ENCODE results near the gene SFXN1.

Gene SFXN1

DNA sequence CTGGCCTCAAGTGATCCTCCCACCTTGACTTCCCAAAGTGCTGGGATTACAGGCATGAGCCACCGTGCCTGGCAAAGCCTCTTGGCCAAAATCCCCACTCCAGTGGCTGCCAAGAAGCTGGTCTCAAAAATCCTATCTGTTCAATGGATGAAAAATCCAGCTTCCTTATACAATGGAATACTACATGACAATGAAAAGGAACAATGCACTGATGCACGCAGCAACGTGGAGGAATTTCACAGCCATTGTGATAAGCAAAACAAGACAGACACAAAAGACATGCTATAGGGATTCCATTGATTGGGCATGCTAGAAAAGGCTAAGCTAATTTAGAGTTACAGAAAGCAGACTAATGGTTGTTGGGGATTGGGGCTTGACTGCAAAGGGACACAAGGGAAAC lies 13.1 kb upstream of the SFXN1 start:
- no peak for FAIRE-seq

DNA sequence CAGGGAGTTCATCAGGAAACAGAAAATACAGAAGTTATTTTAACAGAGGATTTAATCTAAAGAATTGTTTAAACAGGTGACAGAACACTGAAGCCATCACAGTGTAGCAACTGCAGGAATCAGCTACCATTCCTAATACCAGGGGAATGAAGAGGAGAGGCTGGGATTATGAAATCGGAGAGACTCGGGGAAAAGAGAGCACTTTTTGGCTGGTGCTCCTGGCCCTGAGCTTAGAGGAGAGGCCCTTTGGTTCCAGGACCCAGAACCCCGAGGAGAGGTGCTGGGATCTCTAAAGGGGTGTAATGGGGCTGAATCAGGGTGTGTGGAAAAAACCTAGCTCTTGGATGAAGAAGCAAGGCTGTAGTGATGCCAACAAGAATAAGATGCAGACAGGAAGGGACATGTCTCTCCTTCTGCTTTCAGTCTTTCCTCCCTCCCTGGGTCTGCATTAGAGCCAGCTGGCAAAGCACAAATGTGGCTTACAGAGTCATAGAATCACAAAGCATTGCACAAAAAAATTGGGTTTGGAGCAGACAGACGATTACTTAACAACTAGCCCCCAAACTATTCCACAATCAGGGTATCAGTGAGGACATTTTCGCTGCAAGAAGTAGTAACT lies 11.6 kb upstream of the SFXN1 start:
- FAIRE-seq (no peak), DNase-seq (ENCODE audit: low spot score) (no peak)

More for the DNA sequence above, 13.1 kb upstream of the SFXN1 start:
- no peak for DNase-seq (ENCODE audit: low spot score)

DNA sequence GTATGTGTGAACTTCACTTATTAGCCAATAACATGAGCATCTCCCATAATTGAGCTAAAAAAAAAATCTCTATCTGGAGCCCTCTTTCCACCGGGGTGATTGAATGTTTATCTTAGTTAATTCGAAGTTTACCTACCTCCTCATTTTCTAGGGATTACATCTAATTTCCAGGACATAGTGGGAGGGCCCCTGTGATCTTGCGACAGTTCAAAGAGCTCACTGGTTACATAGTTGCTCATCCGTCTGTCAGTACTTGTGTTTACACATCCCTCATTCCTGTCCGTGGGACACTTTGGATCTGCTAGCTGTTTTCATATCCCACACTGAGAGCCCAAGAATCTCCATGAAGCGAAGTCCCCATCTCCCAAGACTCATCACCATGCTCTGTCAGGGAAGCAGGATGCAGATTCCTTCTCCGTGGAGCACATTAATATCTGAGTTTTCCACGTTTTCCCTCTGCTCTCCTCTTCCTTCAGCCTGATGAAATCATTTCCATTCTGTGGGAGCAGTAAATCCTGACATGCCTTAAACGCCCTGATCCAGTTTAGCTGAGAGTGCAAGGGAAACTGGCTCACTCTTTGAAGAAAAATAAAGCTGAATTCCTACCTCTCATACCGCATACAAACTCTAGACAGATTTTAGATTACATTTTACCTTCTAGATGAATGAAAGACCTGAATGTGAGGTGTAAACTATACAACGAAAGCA lies 10.2 kb upstream of the SFXN1 start:
- FAIRE-seq (no peak), DNase-seq (ENCODE audit: low spot score) (no peak)

DNA sequence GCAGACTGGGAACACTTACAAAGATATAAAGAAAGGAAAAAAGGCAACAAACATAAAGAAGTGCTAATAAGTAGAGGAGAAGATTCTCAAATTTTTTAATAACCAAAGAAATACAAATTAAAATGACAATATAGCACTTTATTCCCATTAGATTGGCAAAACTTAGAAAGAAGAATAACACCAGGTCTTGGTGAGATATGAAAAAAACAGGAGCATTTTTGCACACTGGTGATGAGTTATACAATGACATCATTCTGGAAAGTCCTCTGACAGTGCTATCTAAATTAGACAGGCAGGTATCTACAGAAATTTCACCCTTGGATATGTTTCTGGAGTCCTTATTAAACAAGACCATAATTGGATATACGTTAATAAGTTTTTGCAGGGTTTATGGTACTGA lies 9.5 kb upstream of the SFXN1 start:
- FAIRE-seq (no peak), DNase-seq (ENCODE audit: low spot score) (no peak)

DNA sequence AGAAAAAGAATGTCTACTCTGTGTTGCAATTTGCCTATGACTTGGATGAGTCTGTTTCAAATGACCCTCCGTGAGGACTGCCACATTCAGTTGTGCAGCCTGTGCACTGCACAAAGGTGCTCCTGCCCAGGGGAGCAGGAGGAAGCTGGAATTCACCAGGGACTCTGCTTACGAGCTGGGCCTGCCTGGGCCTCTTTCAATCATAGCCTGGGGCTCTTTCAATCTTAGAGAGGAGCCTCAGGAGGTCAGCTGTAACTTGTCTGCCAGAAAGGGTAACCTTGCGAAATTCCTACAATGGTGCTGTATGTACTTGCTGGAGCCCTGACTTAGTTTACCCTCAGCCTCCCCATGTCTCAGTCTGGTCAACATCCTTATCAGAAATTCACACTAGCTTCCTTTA lies 8.4 kb upstream of the SFXN1 start:
- FAIRE-seq (no peak), DNase-seq (ENCODE audit: low spot score) (no peak)

DNA sequence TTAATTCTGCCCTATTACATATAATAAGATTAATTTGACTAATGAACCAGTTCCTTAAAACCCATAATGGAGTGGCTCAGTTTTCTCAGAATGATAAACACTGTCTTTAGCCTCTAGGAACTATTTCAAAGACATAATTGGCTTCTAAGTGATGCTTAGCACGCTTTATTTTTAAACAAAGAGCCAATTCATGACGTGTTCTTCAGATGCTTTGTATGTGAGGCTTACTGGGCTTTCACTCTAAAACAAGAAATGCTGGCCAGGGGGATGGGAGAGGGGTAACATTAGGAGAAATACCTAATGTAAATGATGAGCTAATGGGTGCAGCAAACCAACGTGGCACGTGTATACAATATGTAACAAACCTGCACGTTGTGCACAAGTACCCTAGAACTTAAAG lies 7.6 kb upstream of the SFXN1 start:
- FAIRE-seq = no peak
- no peak for DNase-seq (ENCODE audit: low spot score)

DNA sequence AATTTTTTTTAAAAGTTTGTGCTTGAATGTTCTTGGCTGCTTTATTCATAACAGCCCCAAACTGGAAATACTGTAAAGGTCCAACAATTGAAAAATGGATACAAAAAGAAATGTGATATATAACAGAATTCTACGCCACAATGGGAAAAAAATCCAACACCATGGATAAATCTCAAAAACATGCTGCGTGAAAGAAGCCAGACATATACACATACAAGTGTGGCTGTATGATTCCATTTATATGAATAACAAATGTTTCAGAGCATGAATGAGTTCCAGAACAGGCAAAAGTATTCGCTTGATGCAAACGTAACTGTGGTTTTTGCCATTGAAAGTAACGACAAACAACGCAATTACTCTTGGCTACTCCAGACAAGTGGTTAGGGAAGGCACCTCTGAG lies 7.2 kb upstream of the SFXN1 start:
- no peak for FAIRE-seq

DNA sequence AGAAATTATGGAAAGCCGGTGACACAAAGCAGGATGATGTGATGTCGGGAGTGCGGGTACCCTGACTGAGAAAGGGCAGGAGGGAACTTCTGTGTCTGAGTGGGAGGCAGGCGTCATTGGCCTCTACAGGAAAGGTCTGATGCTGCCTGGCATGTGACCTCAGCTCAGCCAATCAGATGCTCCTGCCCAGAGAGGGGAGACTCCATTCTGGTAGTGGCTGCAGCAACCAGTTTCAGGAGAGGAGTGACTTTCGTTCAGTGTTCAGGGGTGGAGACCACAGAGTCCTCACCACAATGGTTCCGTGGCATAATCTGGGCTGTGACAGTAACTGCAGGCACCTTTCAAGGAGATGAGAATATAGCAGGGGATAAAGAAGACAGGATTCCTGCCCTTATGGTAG lies 6.7 kb upstream of the SFXN1 start:
- no peak for FAIRE-seq

More for the DNA sequence above, 7.2 kb upstream of the SFXN1 start:
- DNase-seq (ENCODE audit: low spot score) = no peak

DNA sequence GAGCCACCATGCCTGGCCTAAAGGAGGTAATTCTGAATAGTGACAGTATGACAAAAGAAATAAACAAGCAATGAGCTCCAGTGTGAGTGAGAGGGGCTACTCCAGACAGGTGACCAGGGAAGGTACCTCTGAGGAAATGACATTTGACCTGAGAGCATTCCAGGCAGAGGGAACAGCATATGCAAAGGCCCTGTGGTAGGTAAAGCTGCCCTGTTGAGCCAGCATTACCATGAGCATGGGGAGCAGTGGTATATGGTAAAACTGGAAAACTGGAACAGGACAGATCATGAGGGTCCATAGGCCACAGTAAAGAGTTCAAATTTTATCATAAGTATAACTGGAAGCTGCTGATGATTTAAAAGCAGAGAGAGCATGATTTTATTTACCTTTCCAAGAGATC lies 6.0 kb upstream of the SFXN1 start:
- DNase-seq (ENCODE audit: low spot score) (no peak), FAIRE-seq (no peak)

More for the DNA sequence above, 6.7 kb upstream of the SFXN1 start:
- DNase-seq (ENCODE audit: low spot score) = no peak

DNA sequence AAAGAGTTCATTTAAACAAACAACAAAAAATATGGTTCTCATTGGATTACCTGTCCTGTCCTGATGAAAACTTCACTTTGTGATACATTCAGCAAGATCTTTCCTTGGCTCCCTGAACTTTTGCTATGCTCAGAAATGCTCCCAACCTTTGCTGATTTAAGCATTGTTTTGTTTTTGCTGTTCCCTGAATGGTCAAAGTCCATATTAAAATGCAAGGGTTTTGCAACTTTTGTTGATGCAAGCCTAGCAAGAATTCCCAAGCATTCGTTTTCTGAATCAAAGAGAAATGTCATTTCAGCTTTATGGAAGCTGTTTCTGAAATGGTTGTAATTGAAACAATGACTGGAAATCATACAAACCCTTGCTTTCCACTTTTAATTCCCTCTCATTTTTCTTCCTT lies 3.1 kb upstream of the SFXN1 start:
- DNase-seq (ENCODE audit: low spot score) (no peak), FAIRE-seq (no peak)

DNA sequence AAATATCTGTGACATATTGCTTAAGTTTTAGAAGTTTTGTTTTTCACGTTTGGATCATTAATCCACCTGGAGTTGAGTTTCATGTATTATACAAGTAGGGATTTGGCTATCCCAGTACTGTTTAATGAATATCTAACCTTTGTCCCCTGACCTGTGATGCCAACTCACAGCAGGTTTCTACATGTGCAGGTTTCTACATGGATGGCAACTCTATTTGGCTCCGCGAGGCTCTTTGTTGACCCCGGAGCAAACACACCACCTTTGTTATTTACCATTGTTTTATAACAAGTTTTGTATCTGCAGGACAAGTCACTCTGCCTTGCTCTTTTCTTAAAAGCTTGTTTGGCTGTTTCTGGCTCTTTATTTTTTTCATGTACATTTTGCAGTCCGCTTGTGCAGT lies 920 bp upstream of the SFXN1 start:
- no peak for DNase-seq (ENCODE audit: low spot score)
- FAIRE-seq = no peak

DNA sequence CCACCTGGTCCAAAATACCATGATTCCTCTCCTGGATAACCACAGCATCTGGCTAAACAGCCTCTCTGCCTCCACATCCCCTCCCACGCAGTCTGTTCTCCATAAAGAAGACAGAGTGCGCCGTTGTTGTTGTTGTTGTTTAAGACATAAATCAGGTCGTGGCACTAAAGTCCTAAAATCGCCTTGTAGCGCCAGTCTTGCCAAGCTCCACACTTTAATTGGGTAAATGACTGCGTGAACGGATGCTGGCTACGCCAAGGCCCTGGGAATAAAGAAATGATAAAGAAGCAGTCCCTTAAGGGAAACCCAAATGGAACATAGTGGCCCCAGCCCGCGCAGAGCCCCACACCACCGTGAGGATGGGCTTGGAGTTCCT lies 364 bp upstream of the SFXN1 start:
- DNase-seq (ENCODE audit: low spot score) = peak; percentile 11
- FAIRE-seq = no peak

DNA sequence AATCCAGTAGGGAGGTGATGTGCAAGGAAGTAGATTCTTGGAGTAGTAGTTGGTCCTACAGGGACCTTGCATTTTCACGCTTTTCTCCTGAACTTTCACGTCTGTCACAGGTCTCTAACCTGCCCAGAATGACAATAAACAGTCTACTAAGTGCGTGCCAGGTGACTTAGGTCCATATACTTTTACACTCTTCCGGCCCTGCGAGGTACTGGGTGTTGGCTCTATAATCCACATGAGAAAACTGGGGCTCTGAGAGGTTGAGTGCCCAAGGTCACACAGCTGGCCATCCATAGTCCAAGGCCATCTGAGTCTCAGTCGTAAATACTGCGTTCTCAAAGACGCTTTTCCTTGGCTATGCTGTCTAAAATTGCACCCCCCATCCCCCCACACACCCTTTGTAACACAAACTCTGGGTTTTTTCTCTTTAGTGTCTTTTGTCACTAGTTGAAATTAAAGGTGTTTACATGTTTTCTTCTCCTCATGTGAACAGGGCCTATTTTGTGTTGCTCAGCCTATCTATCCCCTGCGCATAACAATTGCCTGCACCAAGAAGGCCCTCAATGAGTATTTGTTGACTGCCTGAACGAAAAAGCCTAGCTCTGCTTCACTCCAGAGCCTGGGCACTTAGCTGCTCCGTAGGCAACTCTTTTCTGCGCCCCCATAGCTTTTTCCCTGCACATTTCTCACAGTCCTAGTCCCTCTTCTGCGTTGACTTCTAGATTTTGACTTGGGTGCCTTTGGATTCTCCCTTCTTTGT lies 943 bp downstream of the SFXN1 start:
- no peak for DNase-seq (ENCODE audit: low spot score)
- no peak for FAIRE-seq

DNA sequence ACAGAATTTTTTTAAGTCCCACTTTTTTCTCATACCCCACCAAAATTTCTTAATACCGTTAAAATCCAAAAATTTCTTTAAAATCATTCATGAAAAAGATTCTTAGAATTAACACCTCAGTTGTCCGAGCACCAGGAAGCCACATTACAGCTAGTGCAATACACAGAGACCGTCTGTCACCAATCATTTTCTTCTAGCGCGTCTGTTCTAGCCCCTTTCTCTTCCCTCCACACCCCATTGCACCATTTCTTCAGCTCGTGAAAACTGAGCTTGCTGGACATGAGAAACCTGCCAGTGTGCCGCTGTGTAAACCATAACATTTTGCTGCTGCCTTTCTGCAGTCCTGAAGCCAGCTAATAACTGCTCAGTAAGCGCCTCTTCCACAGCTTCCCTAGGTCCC lies 5.0 kb downstream of the SFXN1 start:
- no peak for DNase-seq (ENCODE audit: low spot score)
- FAIRE-seq = no peak

DNA sequence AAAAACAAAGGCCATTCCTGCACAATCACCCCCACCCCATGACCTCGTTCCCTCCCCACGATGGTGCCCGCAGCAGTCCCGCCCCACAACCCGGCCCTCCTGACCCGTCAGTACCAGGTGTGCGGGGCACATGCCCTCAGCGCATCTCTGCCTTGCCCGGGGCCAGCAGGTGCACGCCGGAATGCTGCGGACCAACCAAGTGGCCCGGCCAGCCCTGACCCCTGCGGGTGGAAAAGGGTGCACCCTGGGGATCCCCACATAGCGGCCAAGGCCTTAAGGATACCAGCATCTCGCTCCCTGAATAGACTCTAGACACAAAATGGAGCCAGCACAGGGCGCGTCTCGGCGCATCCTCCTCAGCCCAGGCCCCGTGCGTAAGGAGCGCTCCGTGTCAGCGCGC lies 6.0 kb downstream of the SFXN1 start:
- DNase-seq (ENCODE audit: low spot score) (no peak), FAIRE-seq (no peak)

DNA sequence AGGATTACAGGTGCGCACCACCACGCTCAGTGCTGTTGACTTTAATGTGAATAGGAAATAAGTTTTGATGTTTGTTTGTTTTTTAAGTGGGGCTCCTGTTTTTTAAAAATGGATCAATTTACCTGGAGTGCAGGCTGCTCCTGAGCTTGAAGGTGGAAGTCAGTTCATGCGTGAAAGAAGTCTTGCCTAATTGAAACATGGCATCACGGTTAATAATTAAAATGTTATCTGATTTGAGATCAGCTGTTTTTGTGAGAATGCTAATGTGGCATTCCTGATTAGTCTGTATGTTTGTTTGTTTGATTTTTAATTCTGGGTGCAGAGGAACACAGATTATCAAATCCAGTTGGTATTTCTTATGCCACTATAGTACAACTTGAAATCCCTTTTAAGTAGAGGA lies 6.5 kb downstream of the SFXN1 start:
- no peak for FAIRE-seq

DNA sequence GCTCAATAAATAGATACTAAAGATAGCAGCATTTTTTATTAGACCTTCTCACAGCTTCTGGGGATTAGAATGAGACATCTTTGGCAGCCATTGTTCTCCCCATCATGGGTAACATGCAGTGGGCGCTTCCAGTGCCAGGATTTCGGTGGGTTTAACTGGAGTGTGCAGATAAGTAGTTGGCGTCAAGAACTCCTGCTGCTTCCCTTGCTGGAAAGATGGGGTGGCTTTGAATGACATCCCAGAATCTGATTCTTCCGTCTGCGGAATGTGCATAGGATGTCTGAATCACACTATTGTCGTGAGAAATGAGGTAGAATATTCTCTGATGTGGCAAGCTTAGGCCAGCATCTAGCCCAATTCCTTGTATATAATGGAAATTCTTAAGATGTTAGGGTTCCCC lies 7.3 kb downstream of the SFXN1 start:
- DNase-seq (ENCODE audit: low spot score) = no peak
- no peak for FAIRE-seq

More for the DNA sequence above, 6.5 kb downstream of the SFXN1 start:
- no peak for DNase-seq (ENCODE audit: low spot score)

DNA sequence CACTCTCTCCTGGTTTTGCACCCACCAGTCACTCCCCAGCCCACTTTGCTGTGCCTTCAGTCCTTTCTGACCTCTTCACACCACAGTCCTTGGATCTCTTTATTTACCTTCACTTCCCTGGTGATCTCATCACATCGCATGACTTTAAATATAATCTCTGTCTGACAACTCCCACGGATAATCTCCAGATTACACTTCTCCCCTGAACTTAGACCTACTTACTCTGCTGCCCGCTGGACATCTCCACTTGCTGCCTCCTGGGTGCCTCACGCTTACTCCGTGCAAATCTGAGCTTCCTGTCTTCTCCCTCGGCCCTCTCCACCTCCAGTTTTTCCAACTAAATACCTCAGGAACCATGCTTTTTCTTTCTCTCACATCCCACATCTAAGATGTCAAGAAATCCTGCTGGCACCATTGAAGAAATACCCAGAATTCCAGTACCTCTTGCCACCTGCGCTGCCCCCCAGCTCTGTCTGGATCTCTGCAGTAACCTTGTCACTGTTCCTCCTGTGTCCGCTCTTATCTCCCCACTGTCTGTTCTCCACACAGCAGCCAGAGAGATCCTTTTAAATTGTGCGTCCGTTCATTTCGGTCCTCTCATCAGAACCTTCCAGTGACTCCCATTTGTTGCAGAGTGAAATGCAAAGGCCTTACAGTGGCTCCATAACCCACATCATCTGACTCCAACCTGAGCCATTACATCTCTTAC lies 9.3 kb downstream of the SFXN1 start:
- no peak for FAIRE-seq
- no peak for DNase-seq (ENCODE audit: low spot score)

DNA sequence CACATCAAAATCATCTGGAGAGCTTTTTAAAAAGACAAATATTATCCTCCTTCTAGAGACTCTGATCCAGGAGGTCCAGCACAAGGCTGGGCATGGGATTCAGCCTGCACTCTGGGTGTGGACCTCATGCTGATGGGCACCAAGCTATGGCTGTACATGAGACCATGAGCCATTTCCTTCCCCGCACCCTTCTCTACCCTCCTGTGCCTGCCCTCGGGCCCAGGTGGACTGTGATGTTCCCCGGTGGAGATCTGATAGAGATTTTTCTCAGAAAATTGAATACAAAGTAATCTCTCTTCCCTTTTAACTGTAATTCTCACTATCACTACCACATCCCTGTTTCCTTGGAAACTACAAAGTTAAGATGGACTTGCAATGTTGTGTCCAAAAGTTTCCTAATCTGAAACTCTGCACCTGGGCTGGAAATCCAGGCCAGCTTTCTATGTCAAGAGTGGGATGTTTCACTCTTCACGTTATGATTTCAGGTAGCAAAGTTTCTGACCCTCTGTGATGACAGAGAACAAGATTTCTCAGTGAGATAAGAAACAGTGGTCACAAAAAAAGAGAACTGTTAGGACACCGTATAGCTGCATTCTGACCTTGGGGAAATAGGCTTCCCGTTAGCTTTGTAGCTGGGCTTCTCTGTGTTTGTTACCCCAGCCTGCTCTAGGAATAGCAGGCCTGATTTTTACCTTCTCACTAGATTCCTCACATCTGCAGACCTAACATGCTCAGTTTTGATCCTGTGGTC lies 11.5 kb downstream of the SFXN1 start:
- no peak for DNase-seq (ENCODE audit: low spot score)
- no peak for FAIRE-seq

DNA sequence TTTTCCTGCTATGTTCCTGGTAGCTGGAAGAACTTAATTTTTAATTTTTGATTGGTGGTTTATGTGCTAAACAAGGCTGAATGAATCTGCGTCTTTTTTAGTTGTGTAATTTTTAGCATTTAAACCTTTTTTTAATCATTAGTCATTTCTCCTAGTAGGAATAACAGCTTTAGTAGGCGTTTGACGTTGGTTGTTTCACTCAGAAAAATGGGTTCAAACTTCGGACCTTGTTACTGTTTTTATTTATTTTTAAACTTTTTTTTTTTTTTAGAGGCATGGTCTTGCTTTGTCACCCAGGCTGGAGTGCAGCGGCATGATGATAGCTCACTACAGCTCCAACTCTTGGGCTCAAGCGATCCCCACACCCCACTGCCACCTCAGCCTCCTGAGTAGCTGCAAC lies 12.9 kb downstream of the SFXN1 start:
- DNase-seq (ENCODE audit: low spot score) (no peak), FAIRE-seq (no peak)

DNA sequence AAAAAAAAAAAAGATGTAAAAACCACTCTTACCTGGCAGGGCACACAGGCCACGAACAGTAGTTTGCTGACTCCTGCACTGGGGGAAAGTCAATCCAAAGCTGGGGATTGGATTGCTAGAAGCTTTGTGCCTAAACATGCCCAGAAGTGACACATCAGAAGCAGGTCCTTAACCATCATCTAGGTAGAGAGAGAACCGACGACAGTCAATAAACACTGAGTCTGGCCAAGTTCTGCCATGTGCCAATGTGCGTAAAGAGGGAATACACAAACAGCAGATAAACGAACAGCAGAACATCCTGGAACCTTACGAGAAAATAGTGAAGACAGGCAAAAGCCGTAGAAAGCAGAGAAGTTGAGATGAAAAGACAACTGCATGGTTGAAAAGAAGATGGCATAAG lies 14.9 kb downstream of the SFXN1 start:
- DNase-seq (ENCODE audit: low spot score) = no peak
- no peak for FAIRE-seq

All from urothelium cell line (cell line).